ENCODE data around the gene BLOC1S3. TPM values are rescaled to one million over a fixed set of nuclear protein-coding genes. Genes with fewer than 3 reads are reported as not detected.
A peak's percentile ranks its signal among the peaks of the same experiment; 100 is the strongest.

BLOC1S3 gene
- total RNA-seq, 6 experiments from 2014 or later = 4.7 to 17.0 (median 6.1) TPM

DNA sequence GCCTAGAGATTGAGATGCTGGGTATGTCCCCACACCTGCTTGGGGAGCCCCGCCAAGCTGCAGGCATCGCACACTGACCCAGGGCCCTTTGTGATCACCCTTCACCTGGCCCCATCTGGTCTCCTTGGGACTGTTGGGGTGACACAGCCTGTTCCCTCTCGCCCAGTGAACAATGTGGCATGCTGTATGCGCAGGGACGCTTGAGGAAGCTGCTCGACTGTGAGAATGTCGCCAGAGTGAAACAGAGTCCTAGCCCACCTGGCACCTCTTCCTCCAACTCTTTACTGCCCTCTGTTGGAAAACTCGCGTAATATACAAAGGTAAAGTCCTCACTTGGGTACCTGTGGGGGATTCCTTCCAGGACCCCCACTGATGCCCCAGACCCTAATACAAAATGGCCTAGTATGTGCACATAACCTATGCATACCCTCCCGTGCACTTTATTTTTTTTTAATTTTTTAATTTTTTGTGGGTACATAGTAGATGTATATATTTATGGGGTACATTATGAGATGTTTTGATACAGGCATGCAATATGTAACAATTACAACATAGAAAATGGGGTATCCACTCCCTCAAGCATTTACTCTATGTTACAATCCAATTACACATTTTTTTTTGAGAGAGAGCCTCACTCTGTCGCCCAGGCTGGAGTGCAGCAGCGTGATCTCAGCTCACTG lies 9.0 kb downstream of the BLOC1S3 start:
- Histone ChIP-seq H3K4me1 (no peaks in the 10 kb centered on the region), H3K4me3 (no peak overlapping the region), H3K27me3 (no peaks in the 10 kb centered on the region), H3K9me3 (no peaks in the 10 kb centered on the region), H3K36me3 (no peaks in the 10 kb centered on the region), H3K27ac (no peak overlapping the region)
- 74% methylated on average over 4 of the region's 12 CpGs for WGBS (ENCODE audit: insufficient coverage, low coverage, low lambda C conversion rate, missing lambda C conversion rate)
- ATAC-seq (peak; percentile 50 to 68 (median 62)), DNase-seq (no peak)
- intact Hi-C loops (cut with DNase I) = no loop called here
- TF ChIP-seq POLR2A (IDR thresholded peaks at IDR 0.05) = no peak
- TF ChIP-seq, protein P1, sequence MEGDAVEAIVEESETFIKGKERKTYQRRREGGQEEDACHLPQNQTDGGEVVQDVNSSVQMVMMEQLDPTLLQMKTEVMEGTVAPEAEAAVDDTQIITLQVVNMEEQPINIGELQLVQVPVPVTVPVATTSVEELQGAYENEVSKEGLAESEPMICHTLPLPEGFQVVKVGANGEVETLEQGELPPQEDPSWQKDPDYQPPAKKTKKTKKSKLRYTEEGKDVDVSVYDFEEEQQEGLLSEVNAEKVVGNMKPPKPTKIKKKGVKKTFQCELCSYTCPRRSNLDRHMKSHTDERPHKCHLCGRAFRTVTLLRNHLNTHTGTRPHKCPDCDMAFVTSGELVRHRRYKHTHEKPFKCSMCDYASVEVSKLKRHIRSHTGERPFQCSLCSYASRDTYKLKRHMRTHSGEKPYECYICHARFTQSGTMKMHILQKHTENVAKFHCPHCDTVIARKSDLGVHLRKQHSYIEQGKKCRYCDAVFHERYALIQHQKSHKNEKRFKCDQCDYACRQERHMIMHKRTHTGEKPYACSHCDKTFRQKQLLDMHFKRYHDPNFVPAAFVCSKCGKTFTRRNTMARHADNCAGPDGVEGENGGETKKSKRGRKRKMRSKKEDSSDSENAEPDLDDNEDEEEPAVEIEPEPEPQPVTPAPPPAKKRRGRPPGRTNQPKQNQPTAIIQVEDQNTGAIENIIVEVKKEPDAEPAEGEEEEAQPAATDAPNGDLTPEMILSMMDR (IDR thresholded peaks at IDR 0.05) = peak; percentile 42 to 59 (median 57)

GRCh38 chr19:45189971-45190370 lies 11.4 kb downstream of the BLOC1S3 start:
- no peaks in the 10 kb centered on the region for H3K36me3 ChIP-seq
- H3K4me1 ChIP-seq = no peaks in the 10 kb centered on the region
- no peaks in the 10 kb centered on the region for H3K27me3 ChIP-seq
- ATAC-seq = no peak
- TF ChIP-seq, protein P1 (IDR thresholded peaks at IDR 0.05) = no peak
- no peak for TF ChIP-seq POLR2A (IDR thresholded peaks at IDR 0.05)
- H3K4me3 ChIP-seq = no peak overlapping the region
- no peak overlapping the region for H3K27ac ChIP-seq
- no peaks in the 10 kb centered on the region for H3K9me3 ChIP-seq
- intact Hi-C loops (cut with DNase I) = no loop called here
- 70% methylated on average over 1 of the region's 1 CpG for WGBS (ENCODE audit: insufficient coverage, low coverage, low lambda C conversion rate, missing lambda C conversion rate)
- no peak for DNase-seq

DNA sequence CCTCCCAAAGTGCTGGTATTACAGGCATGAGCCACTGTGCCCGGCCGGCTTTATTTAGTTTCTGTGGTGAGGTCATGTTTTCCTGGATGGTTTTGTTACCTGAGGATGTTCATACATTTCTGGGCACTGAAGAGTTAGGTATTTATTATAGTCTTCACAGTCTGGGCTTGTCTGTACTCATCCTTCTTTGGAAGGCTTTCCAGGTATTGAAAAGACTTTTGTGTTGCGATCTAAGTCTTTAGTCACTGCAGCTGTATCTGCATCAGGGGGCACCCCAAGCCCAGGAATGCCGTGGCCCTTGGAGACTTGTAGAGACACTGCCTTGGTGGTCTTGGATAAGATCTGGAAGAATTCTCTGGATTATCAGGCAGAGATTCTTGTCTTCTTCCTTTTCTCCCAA lies 12.8 kb downstream of the BLOC1S3 start:
- Histone ChIP-seq H3K36me3 (no peaks in the 10 kb centered on the region), H3K4me1 (no peaks in the 10 kb centered on the region), H3K27me3 (no peaks in the 10 kb centered on the region), H3K4me3 (no peak overlapping the region), H3K27ac (no peak overlapping the region), H3K9me3 (no peaks in the 10 kb centered on the region)
- ATAC-seq (no peak), DNase-seq (no peak)
- intact Hi-C loops (cut with DNase I) = no loop called here
- TF ChIP-seq, protein P1 (IDR thresholded peaks at IDR 0.05) = no peak
- TF ChIP-seq POLR2A (IDR thresholded peaks at IDR 0.05) = no peak
- 96% methylated on average over 4 of the region's 4 CpGs for WGBS (ENCODE audit: insufficient coverage, low coverage, low lambda C conversion rate, missing lambda C conversion rate)

DNA sequence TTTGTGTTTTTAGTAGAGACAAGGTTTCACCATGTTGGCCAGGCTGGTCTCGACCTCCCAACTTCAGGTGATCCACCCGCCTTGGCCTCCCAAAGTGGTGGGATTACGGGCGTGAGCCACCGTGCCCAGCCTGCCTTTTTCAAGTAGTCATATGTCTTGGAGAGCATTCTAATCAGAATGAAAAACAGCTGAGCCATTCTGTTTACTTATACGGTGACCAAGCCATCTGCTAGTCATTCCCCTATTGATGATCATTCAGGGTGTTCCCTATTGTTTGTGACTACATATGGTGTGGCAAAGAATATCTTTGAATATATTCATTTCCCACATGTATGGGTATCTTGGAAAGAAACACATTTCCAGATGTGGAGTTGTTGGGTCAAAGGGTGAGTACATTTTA lies 17.2 kb downstream of the BLOC1S3 start:
- Histone ChIP-seq H3K27me3 (no peaks in the 10 kb centered on the region), H3K9me3 (no peaks in the 10 kb centered on the region), H3K27ac (no peak overlapping the region), H3K4me3 (no peak overlapping the region), H3K4me1 (no peaks in the 10 kb centered on the region), H3K36me3 (no peaks in the 10 kb centered on the region)
- intact Hi-C loops (cut with DNase I) = no loop called here
- TF ChIP-seq, protein P1 (IDR thresholded peaks at IDR 0.05) = no peak
- TF ChIP-seq POLR2A (IDR thresholded peaks at IDR 0.05) = no peak
- no peak for DNase-seq
- ATAC-seq = no peak
- 96% methylated on average over 6 of the region's 6 CpGs for WGBS (ENCODE audit: insufficient coverage, low coverage, low lambda C conversion rate, missing lambda C conversion rate)

All from right lobe of liver (tissue), 6 donors.